HCT116 (cell line): Measurements from ENCODE around the gene VDAC1. TPM values are rescaled to one million over a fixed set of nuclear protein-coding genes. Genes with fewer than 3 reads are reported as not detected.

Experiments used
- ATAC-seq: fragments of 200-7000 bp; cut with Tn5 transposase; 2 replicates; pipeline ENCODE4 v1.9.1; 2020; ENCODE audit warnings: mild to moderate bottlenecking, moderate library complexity
- BruUV-seq: library from RNA; stranded (reverse); fragments of 400-500 nt; replicated peaks from 2 replicates; lab custom pipeline; 2021; lab: Mats Ljungman, UMichigan
- CTCF ChIA-PET: fragments of 300-600 bp; sonication (Branson Sonifier 250); formaldehyde crosslinking; loops from one replicate; lab custom pipeline; 2021; ENCODE audit warnings: antibody characterized with exemption; lab: Charles Lee
- POLR2A ChIA-PET: fragments of 300-600, 350-600 bp; sonication (Branson Sonifier 250); formaldehyde crosslinking; loops from one replicate; lab custom pipeline; 2021; ENCODE audit warnings: antibody characterized with exemption; lab: Charles Lee
- RAD21 ChIA-PET, 2 experiments: fragments of 300-600 bp; sonication (Branson Sonifier 250); formaldehyde crosslinking; loops; one replicate each; lab custom pipeline; 2023; ENCODE audit warnings: low total read pairs in 2 of 2; ENCODE audit not compliant: uncharacterized antibody in 2 of 2, unreplicated experiment in 2 of 2, low non-redundant PET in 1 of 2; lab: Charles Lee
- DNase-seq: peaks from one replicate; pipeline ENCODE4 v3.0.0-alpha.2; 2010; ENCODE audit warnings: low read depth, low spot score
- H2AFZ ChIP-seq: fragments of 200-600 bp; shearing (Covaris generic), sonication (generic); 2 replicates; pipeline ENCODE4 v1.6.1; 2017; ENCODE audit warnings: low read depth, mixed run types, mixed read lengths, antibody characterized with exemption, low read length; ENCODE audit not compliant: poor library complexity, severe bottlenecking
- H3K27ac ChIP-seq: 2 replicates; pipeline ENCODE4 v1.5.1; 2012; ENCODE audit warnings: low read depth, low read length
- H3K27me3 ChIP-seq: fragments of 200-600 bp; sonication (generic); 2 replicates; pipeline ENCODE4 v1.6.1; 2016; ENCODE audit warnings: mixed run types, low read length, mixed read lengths; ENCODE audit not compliant: insufficient read depth
- H3K36me3 ChIP-seq, 2 experiments: fragments of 200-500 bp in 1 of 2; fragments of 200-600 bp in 1 of 2; sonication (Bioruptor generic) in 1 of 2; sonication (generic) in 1 of 2; 2 replicates each; pipeline versions ENCODE4 v1.5.1 to v1.6.1; 2014 to 2016; ENCODE audit warnings: low read length in 2 of 2, inconsistent platforms in 1 of 2, mixed read lengths in 1 of 2, mixed run types in 1 of 2; ENCODE audit not compliant: insufficient read depth in 2 of 2, control insufficient read depth in 1 of 2
- H3K4me1 ChIP-seq, 2 experiments: fragments of 200-600 bp in 1 of 2; sonication (generic) in 1 of 2; 2 replicates each; pipeline versions ENCODE4 v1.5.1 to v1.6.1; 2012 to 2017; ENCODE audit warnings: low read length in 2 of 2, inconsistent platforms in 1 of 2, mild to moderate bottlenecking in 1 of 2, mixed read lengths in 1 of 2, mixed run types in 1 of 2, moderate library complexity in 1 of 2; ENCODE audit not compliant: insufficient read depth in 2 of 2, control insufficient read depth in 1 of 2
- H3K4me2 ChIP-seq: fragments of 200-600 bp; sonication (generic); 2 replicates; pipeline ENCODE4 v1.6.1; 2017; ENCODE audit warnings: mixed run types, low read length, mixed read lengths
- H3K4me3 ChIP-seq, 2 experiments: fragments of 200-600 bp in 1 of 2; sonication (generic) in 1 of 2; replicated peaks in 1 of 2; 2 replicates each; pipeline ENCODE4 v1.5.1; 2011 to 2016; ENCODE audit warnings: low read length in 2 of 2, control low read depth in 1 of 2, low read depth in 1 of 2, mild to moderate bottlenecking in 1 of 2, mixed read lengths in 1 of 2, mixed run types in 1 of 2
- H3K79me2 ChIP-seq: fragments of 200-600 bp; sonication (generic); 2 replicates; pipeline ENCODE4 v1.6.1; 2017; ENCODE audit warnings: mild to moderate bottlenecking, mixed run types, low read length, moderate library complexity, mixed read lengths; ENCODE audit not compliant: insufficient read depth
- H3K9ac ChIP-seq: fragments of 200-600 bp; sonication (generic); 2 replicates; pipeline ENCODE4 v1.6.1; 2016; ENCODE audit warnings: low read length, mixed read lengths
- H3K9me2 ChIP-seq: fragments of 200-600 bp; sonication (generic), shearing (Covaris generic); 2 replicates; pipeline ENCODE4 v1.6.1; 2017; ENCODE audit warnings: mixed run types, mild to moderate bottlenecking, moderate library complexity; ENCODE audit not compliant: insufficient read depth
- H3K9me3 ChIP-seq, 2 experiments: fragments of 200-500 bp in 1 of 2; fragments of 200-600 bp in 1 of 2; sonication (Bioruptor generic) in 1 of 2; sonication (generic) in 1 of 2; 2 replicates each; pipeline ENCODE4 v1.6.1; 2014 to 2017; ENCODE audit warnings: low read length in 2 of 2, mixed read lengths in 2 of 2, inconsistent platforms in 1 of 2, low read depth in 1 of 2, mild to moderate bottlenecking in 1 of 2, mixed run types in 1 of 2, moderate library complexity in 1 of 2; ENCODE audit not compliant: control insufficient read depth in 1 of 2, insufficient read depth in 1 of 2
- H4K20me1 ChIP-seq: fragments of 200-600 bp; sonication (generic), shearing (Covaris generic); 2 replicates; pipeline ENCODE4 v1.6.1; 2017; ENCODE audit warnings: mixed run types, mild to moderate bottlenecking, moderate library complexity; ENCODE audit not compliant: insufficient read depth
- ATF3 ChIP-seq: IDR thresholded peaks from 2 replicates; pipeline ENCODE4 v1.6.1; 2012
- CBX3 ChIP-seq: IDR thresholded peaks from 2 replicates; pipeline ENCODE4 v1.6.1; 2012; ENCODE audit warnings: low read depth
- ELF1 ChIP-seq: IDR thresholded peaks from 2 replicates; pipeline ENCODE4 v1.6.1; 2012; ENCODE audit warnings: low read depth, borderline replicate concordance
- EZH2phosphoT487 ChIP-seq: fragments of 200-600 bp; IDR thresholded peaks from 2 replicates; pipeline ENCODE4 v1.6.1; 2018; ENCODE audit warnings: antibody characterized with exemption, borderline replicate concordance
- JUND ChIP-seq: IDR thresholded peaks from 2 replicates; pipeline ENCODE4 v1.6.1; 2012
- RAD21 ChIP-seq: IDR thresholded peaks from 2 replicates; pipeline ENCODE4 v1.6.1; 2012; ENCODE audit warnings: low read depth, mild to moderate bottlenecking
- REST ChIP-seq: IDR thresholded peaks from 2 replicates; pipeline ENCODE4 v1.6.1; 2012; ENCODE audit warnings: low read depth
- SIN3A ChIP-seq: IDR thresholded peaks from 2 replicates; pipeline ENCODE4 v1.6.1; 2012; ENCODE audit warnings: low read depth
- intact Hi-C: fragments of 100-400 bp; cut with micrococcal nuclease; formaldehyde crosslinking; loops from 2 replicates; pipeline ENCODE4 v1.10.0; 2022
- total RNA-seq: library from RNA; stranded (reverse); gene quantifications from one replicate; pipeline ENCODE4 v1.2.1, GENCODE V29; 2021; ENCODE audit not compliant: unreplicated experiment

Gene VDAC1
- total RNA-seq, 1 experiment from 2014 or later = 269 TPM

GRCh38 chr5:134025786-134026185, 21.0 kb upstream of the VDAC1 start:
- intact Hi-C loops = no loop called here
- ChIA-PET RAD21 (interaction anchor here in 1 of 2 experiments (1.1 kb wide), 1 partner anchor 14 kb away, joined by 3 read pairs; no protein-coding TSS in a partner anchor), CTCF (interaction anchor here (0.6 to 1.0 kb wide), 4 partner anchors 8 to 474 kb away, joined by 3 to 5 read pairs (median 4); no protein-coding TSS in a partner anchor), POLR2A (no interaction called here)
- ATAC-seq (no peak), DNase-seq (no peak)
- Histone ChIP-seq H3K4me1 (peaks cover 0 to 8% of the 10 kb centered on the region in 2 experiments; a peak in 2 of 4 replicates), H3K9me3 (no peaks in the 10 kb centered on the region), H3K27ac (no peak overlapping the region), H3K4me3 (no peak overlapping the region), H3K36me3 (no peaks in the 10 kb centered on the region), H3K9me2 (no peaks in the 10 kb centered on the region), H3K4me2 (no peak overlapping the region), H3K27me3 (no peaks in the 10 kb centered on the region), H2AFZ (no peak overlapping the region), H4K20me1 (no peaks in the 10 kb centered on the region), H3K79me2 (no peaks in the 10 kb centered on the region), H3K9ac (no peak overlapping the region)
- TF ChIP-seq SIN3A = no peak
- BruUV-seq = no TSS peak

GRCh38 chr5:134024811-134025210, 20.0 kb upstream of the VDAC1 start:
- no TSS peak for BruUV-seq
- Histone ChIP-seq H3K4me2 (no peak overlapping the region), H3K4me3 (no peak overlapping the region), H3K36me3 (no peaks in the 10 kb centered on the region), H3K9me3 (no peaks in the 10 kb centered on the region), H3K27me3 (no peaks in the 10 kb centered on the region), H3K27ac (no peak overlapping the region), H3K4me1 (peaks cover 0 to 8% of the 10 kb centered on the region in 2 experiments; a peak in 2 of 4 replicates)
- ATAC-seq (no peak), DNase-seq (no peak)
- intact Hi-C loops = no loop called here
- POLR2A ChIA-PET = no interaction called here
- TF ChIP-seq ELF1 = no peak
- TF ChIP-seq JUND = no peak
- TF ChIP-seq REST = no peak
- TF ChIP-seq ATF3 = no peak
- no peak for TF ChIP-seq EZH2phosphoT487
- TF ChIP-seq CBX3 = no peak
- TF ChIP-seq RAD21 = no peak
- TF ChIP-seq, all 23 proteins: peak for 0
- no peaks in the 10 kb centered on the region for H3K79me2 ChIP-seq
- no peaks in the 10 kb centered on the region for H4K20me1 ChIP-seq
- RAD21 ChIA-PET = no interaction called here
- no peak overlapping the region for H3K9ac ChIP-seq
- no peak overlapping the region for H2AFZ ChIP-seq
- CTCF ChIA-PET = interaction anchor here (0.7 to 0.8 kb wide), 2 partner anchors 15 to 17 kb away, joined by 3 read pairs; no protein-coding TSS in a partner anchor
- H3K9me2 ChIP-seq = no peaks in the 10 kb centered on the region
